Heart left ventricle (tissue), 13 donors: Measurements from ENCODE around the gene MICOS13.

Experiments
- POLR2A ChIP-seq, 2 donors: fragments of 450-650 bp; IDR thresholded peaks; one replicate each; pipeline ENCODE4 v1.6.1; 2017; ENCODE audit warnings: antibody characterized with exemption in 2 of 2, mild to moderate bottlenecking in 2 of 2, moderate library complexity in 2 of 2
- TF ChIP-seq, protein P1 (sequence below), 12 donors: fragments of 200-600 bp; sonication (generic) in 4 of 12; IDR thresholded peaks; one replicate each; pipeline versions ENCODE4 v1.5.0 to v1.8.0; 2018 to 2022; ENCODE audit warnings: antibody characterized with exemption in 12 of 12, mild to moderate bottlenecking in 5 of 12
- donor health status: ischemic (EF 13 %, LVEDD 7.1; RV severe dilation, severe dysfunction).
- donor health status: DM: no; HTN: yes; CAD: no.
- donor health status: DM: no; HTN: no; CAD: no.
- donor health status: ischemic (EF 25% LVEDD 6.9; RV normal size, moderate dysfunction).
- donor health status: ischemic (EF 25% LVEDD 5.7; RV mildly dilated, moderate dysfunction).
- donor health status: ischemic (EF 35%, LVEDD 5.7; RV mildly dilated, moderate dysfunction).
- donor health status: nonischemic (EF 11% LVEDD 7.7; RV severe dilation, severe dysfunction).
- donor health status: DM: yes; HTN: yes; CAD: no.
- donor health status: PGD.
- donor health status: ischemic (EF 29% LVEDD 5.4; RV normal size, mild dysfunction).
- donor health status: nonischemic (EF 23%, LVEDD 6.1; RV moderate dilation, normal function).

DNA sequence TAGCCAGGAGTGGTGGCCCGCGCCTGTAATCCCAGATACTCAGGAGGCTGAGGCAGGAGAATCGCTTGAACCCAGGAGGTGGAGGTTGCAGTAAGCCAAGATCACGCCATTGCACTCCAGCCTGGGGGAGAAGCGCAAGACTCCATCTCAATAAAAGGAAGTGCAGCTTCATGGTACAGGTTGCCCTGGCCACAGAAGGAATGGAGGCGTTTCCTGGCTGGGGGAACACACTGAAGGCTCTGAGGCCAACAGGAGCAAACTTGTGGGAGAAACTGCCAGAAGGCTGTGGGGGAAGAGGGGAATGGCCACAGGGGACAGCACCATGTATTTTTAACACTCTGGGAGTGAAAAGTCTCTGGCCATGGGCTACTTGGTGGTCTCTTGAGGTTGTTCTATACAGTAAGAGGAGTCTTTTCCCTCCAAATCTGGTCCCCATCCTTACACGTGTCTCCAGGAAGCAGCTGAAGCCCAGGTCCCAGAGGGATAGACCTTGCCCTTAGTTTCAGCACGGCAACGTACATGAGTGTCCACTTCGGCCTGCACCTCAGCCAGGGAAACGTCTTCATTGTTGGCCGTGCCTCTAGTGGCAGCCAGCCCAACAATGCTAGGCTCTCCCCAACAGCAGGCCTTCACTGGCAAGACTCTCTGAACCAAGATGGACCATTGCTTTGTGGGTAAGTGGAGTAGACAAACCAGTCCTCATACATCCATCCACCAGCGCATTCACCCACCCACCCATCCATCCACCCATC lies 7.4 kb downstream of the MICOS13 start:
- no peak for TF ChIP-seq POLR2A (IDR thresholded peaks at IDR 0.05)
- TF ChIP-seq, protein P1, sequence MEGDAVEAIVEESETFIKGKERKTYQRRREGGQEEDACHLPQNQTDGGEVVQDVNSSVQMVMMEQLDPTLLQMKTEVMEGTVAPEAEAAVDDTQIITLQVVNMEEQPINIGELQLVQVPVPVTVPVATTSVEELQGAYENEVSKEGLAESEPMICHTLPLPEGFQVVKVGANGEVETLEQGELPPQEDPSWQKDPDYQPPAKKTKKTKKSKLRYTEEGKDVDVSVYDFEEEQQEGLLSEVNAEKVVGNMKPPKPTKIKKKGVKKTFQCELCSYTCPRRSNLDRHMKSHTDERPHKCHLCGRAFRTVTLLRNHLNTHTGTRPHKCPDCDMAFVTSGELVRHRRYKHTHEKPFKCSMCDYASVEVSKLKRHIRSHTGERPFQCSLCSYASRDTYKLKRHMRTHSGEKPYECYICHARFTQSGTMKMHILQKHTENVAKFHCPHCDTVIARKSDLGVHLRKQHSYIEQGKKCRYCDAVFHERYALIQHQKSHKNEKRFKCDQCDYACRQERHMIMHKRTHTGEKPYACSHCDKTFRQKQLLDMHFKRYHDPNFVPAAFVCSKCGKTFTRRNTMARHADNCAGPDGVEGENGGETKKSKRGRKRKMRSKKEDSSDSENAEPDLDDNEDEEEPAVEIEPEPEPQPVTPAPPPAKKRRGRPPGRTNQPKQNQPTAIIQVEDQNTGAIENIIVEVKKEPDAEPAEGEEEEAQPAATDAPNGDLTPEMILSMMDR (IDR thresholded peaks at IDR 0.05): no peak
